Ascending aorta (tissue), 2 donors: ENCODE data around the gene ZNF319. TPM values are rescaled to one million over a fixed set of nuclear protein-coding genes. Genes with fewer than 3 reads are reported as not detected.

Experiments used
- DNase-seq, 2 donors: peaks; one replicate each; pipeline ENCODE4 v3.0.0-alpha.2; 2019; ENCODE audit warnings: low spot score in 2 of 2
- H3K27ac ChIP-seq, 2 donors: fragments of 200-600 bp; sonication (generic); one replicate each; pipeline ENCODE4 v1.5.1; 2016 to 2017; ENCODE audit warnings: mild to moderate bottlenecking in 1 of 2
- H3K27me3 ChIP-seq: fragments of 200-600 bp; sonication (generic); one replicate; pipeline ENCODE4 v1.5.1; 2017
- H3K36me3 ChIP-seq, 2 donors: fragments of 200-600 bp; sonication (generic); one replicate each; pipeline ENCODE4 v1.5.1; 2016
- H3K4me1 ChIP-seq, 2 donors: fragments of 200-600 bp; sonication (generic); one replicate each; pipeline ENCODE4 v1.5.1; 2016 to 2017; ENCODE audit warnings: mild to moderate bottlenecking in 1 of 2
- H3K4me3 ChIP-seq, 2 donors: fragments of 200-600 bp; sonication (generic); one replicate each; pipeline ENCODE4 v1.5.1; 2016 to 2017; ENCODE audit warnings: mild to moderate bottlenecking in 1 of 2
- H3K9me3 ChIP-seq, 2 donors: fragments of 200-600 bp; sonication (generic); one replicate each; pipeline ENCODE4 v1.5.1; 2016
- CTCF ChIP-seq, 3 experiments: fragments of 200-600 bp in 2 of 3; fragments of 450-650 bp in 1 of 3; sonication (generic) in 2 of 3; IDR thresholded peaks; one replicate each; pipeline ENCODE4 v1.5.1; 2016 to 2019; ENCODE audit warnings: antibody characterized with exemption in 3 of 3, mild to moderate bottlenecking in 1 of 3, moderate library complexity in 1 of 3
- intact Hi-C: fragments of 100-400 bp; cut with DNase I; formaldehyde crosslinking; loops from one replicate; pipeline ENCODE4 v1.15.1; 2023
- total RNA-seq: library from RNA; depleted of rRNA; stranded (reverse); fragments of >200 nt; gene quantifications from one replicate; pipeline ENCODE4 v1.1.0, GENCODE V29; 2016

ZNF319 gene
- total RNA-seq, 1 donor from 2014 or later: 17.5 TPM

- Histone ChIP-seq H3K4me1 (no peaks in the 10 kb centered on the region), H3K27me3 (no peaks in the 10 kb centered on the region), H3K27ac (no peak overlapping the region), H3K4me3 (no peak overlapping the region), H3K9me3 (no peaks in the 10 kb centered on the region), H3K36me3 (no peaks in the 10 kb centered on the region)
- DNase-seq: no peak
- intact Hi-C loops: no loop called here
- no peak for TF ChIP-seq CTCF (IDR thresholded peaks at IDR 0.05)
These were observed 28.6 kb downstream of the ZNF319 start for GRCh38 chr16:57971848-57972247.

- TF ChIP-seq CTCF (IDR thresholded peaks at IDR 0.05): no peak
These were observed 29.5 kb downstream of the ZNF319 start, which contains the start of gene CNGB1 for GRCh38 chr16:57970970-57971369. TSS of gene CNGB1 (minus strand) at chr16:57971128. CDS start at chr16:57967286, 3,842 bp downstream.

GRCh38 chr16:57970319-57970718, 30.2 kb downstream of the ZNF319 start:
- Histone ChIP-seq H3K27me3 (no peaks in the 10 kb centered on the region), H3K4me1 (no peaks in the 10 kb centered on the region), H3K9me3 (no peaks in the 10 kb centered on the region), H3K36me3 (no peaks in the 10 kb centered on the region), H3K4me3 (no peak overlapping the region), H3K27ac (no peak overlapping the region)
- intact Hi-C loops: no loop called here
- no peak for DNase-seq
- TF ChIP-seq CTCF (IDR thresholded peaks at IDR 0.05): no peak

More at GRCh38 chr16:57970970-57971369, 29.5 kb downstream of the ZNF319 start, which contains the start of gene CNGB1:
- no peak within 1 kb of the TSS for H3K4me3 ChIP-seq
- no peak within 1 kb of the TSS for H3K27ac ChIP-seq
- no peaks in the 10 kb centered on the region for H3K36me3 ChIP-seq
- intact Hi-C loops: no loop called here
- no peaks in the 10 kb centered on the region for H3K4me1 ChIP-seq
- H3K9me3 ChIP-seq: no peaks in the 10 kb centered on the region
- no peak for DNase-seq
- H3K27me3 ChIP-seq: no peaks in the 10 kb centered on the region

GRCh38 chr16:57969451-57970123, 30.9 kb downstream of the ZNF319 start:
- H3K36me3 ChIP-seq: no peaks in the 10 kb centered on the region
- no peak overlapping the region for H3K4me3 ChIP-seq
- no peaks in the 10 kb centered on the region for H3K27me3 ChIP-seq
- intact Hi-C loops: no loop called here
- H3K27ac ChIP-seq: no peak overlapping the region
- TF ChIP-seq CTCF (IDR thresholded peaks at IDR 0.05): no peak
- no peak for DNase-seq
- H3K4me1 ChIP-seq: no peaks in the 10 kb centered on the region
- no peaks in the 10 kb centered on the region for H3K9me3 ChIP-seq

GRCh38 chr16:57967916-57968315, 32.6 kb downstream of the ZNF319 start:
- Histone ChIP-seq H3K36me3 (no peaks in the 10 kb centered on the region), H3K4me3 (no peak overlapping the region), H3K27me3 (no peaks in the 10 kb centered on the region), H3K27ac (no peak overlapping the region), H3K9me3 (no peaks in the 10 kb centered on the region), H3K4me1 (no peaks in the 10 kb centered on the region)
- TF ChIP-seq CTCF (IDR thresholded peaks at IDR 0.05): no peak
- DNase-seq: no peak
- intact Hi-C loops: no loop called here
